K562 (cell line): ENCODE results near the gene C1orf105. TPM values are rescaled to one million over a fixed set of nuclear protein-coding genes. Genes with fewer than 3 reads are reported as not detected.

Source experiments
- ATAC-seq: fragments of 200-7000 bp; cut with Tn5 transposase; 3 replicates; pipeline ENCODE4 v1.9.1; 2020; ENCODE audit warnings: moderate library complexity
- BruUV-seq: library from RNA; stranded (reverse); fragments of 400-500 nt; replicated peaks from 2 replicates; lab custom pipeline; 2021; lab: Mats Ljungman, UMichigan
- CTCF ChIA-PET: fragments of 300-600 bp; formaldehyde crosslinking; extraction: SDS; loops from one replicate; lab custom pipeline; 2021; ENCODE audit warnings: low intra/inter-chr PET ratio; lab: Yijun Ruan, JAX
- POLR2A ChIA-PET: fragments of 300-600, 350-650 bp; sonication (Branson Sonifier 250); formaldehyde crosslinking; extraction: SDS; loops from one replicate; lab custom pipeline; 2021; ENCODE audit warnings: antibody characterized with exemption, inconsistent platforms; lab: Yijun Ruan, JAX
- DNase-seq, 4 experiments: peaks; one replicate each; pipeline versions ENCODE4 v3.0.0 to v3.0.0-alpha.2; 2011 to 2018; ENCODE audit warnings: low spot score in 3 of 4, mixed read lengths in 3 of 4; ENCODE audit errors: extremely low read depth in 1 of 4
- FAIRE-seq: peaks from 2 replicates; lab custom pipeline; 2011; peaks lifted over from hg19 to GRCh38; lab: Jason Lieb, UNC
- H2AFZ ChIP-seq: 2 replicates; pipeline ENCODE4 v1.6.0; 2011; ENCODE audit warnings: low read depth, low read length, control low read depth, inconsistent platforms
- H3K27ac ChIP-seq: fragments of 200-600 bp; 3 replicates; pipeline ENCODE4 v1.8.0; 2011; ENCODE audit warnings: low read depth, mild to moderate bottlenecking, control low read depth, inconsistent platforms, low read length, moderate library complexity, mixed read lengths; ENCODE audit errors: extremely low read depth
- H3K27me3 ChIP-seq, 2 experiments: fragments of 300-600 bp in 1 of 2; 2 replicates in 1 of 2; 3 replicates in 1 of 2; pipeline versions ENCODE4 v1.6.0 to v1.8.0; 2011; ENCODE audit warnings: inconsistent platforms in 2 of 2, low read length in 2 of 2, mild to moderate bottlenecking in 1 of 2, mixed read lengths in 1 of 2, moderate library complexity in 1 of 2; ENCODE audit not compliant: control insufficient read depth in 2 of 2, insufficient read depth in 2 of 2
- H3K36me3 ChIP-seq: fragments of 300-600 bp; 3 replicates; pipeline ENCODE4 v1.8.0; 2011; ENCODE audit warnings: mild to moderate bottlenecking, low read length, inconsistent platforms; ENCODE audit not compliant: control insufficient read depth, insufficient read depth
- H3K4me1 ChIP-seq, 2 experiments: fragments of 200-600 bp in 1 of 2; replicated peaks in 1 of 2; 2 replicates in 1 of 2; 3 replicates in 1 of 2; pipeline versions ENCODE4 v1.5.1 to v1.8.0; 2011; ENCODE audit warnings: inconsistent platforms in 2 of 2, low read length in 2 of 2, mild to moderate bottlenecking in 1 of 2, mixed read lengths in 1 of 2, moderate library complexity in 1 of 2; ENCODE audit not compliant: control insufficient read depth in 2 of 2, insufficient read depth in 2 of 2
- H3K4me2 ChIP-seq: 2 replicates; pipeline ENCODE4 v1.6.1; 2011; ENCODE audit warnings: low read length, control low read depth, inconsistent platforms, mixed read lengths; ENCODE audit not compliant: insufficient read depth
- H3K4me3 ChIP-seq: fragments of 200-600 bp; sonication (generic), shearing (Covaris generic); 2 replicates; pipeline ENCODE4 v1.5.1; 2016; ENCODE audit warnings: control low read depth, inconsistent platforms
- H3K79me2 ChIP-seq: fragments of 200-600 bp; 3 replicates; pipeline ENCODE4 v1.8.0; 2011; ENCODE audit warnings: low read length, inconsistent platforms; ENCODE audit not compliant: control insufficient read depth, insufficient read depth
- H3K9ac ChIP-seq, 2 experiments: 2 replicates each; pipeline versions ENCODE4 v1.6.0 to v1.6.1; 2011; ENCODE audit warnings: low read depth in 2 of 2, low read length in 2 of 2, control low read depth in 1 of 2, inconsistent platforms in 1 of 2, mild to moderate bottlenecking in 1 of 2, mixed read lengths in 1 of 2; ENCODE audit not compliant: insufficient read depth in 1 of 2
- H3K9me1 ChIP-seq: one replicate; pipeline ENCODE4 v1.6.0; 2011; ENCODE audit warnings: inconsistent platforms, mild to moderate bottlenecking, low read length, moderate library complexity; ENCODE audit not compliant: control insufficient read depth, insufficient read depth
- H3K9me3 ChIP-seq: replicated peaks from 2 replicates; pipeline ENCODE4 v1.5.1; 2011; ENCODE audit warnings: low read depth, low read length, inconsistent platforms; ENCODE audit not compliant: control insufficient read depth, insufficient read depth
- H4K20me1 ChIP-seq: replicated peaks from 2 replicates; pipeline ENCODE4 v1.6.1; 2011; ENCODE audit warnings: low read length, inconsistent platforms, mixed read lengths; ENCODE audit not compliant: control insufficient read depth, insufficient read depth
- ARHGAP35 ChIP-seq: fragments of 450-650 bp; IDR thresholded peaks from 2 replicates; pipeline ENCODE4 v1.6.1; 2018; ENCODE audit not compliant: partially characterized antibody
- BCL6 ChIP-seq: fragments of 250-450 bp; sonication (Bioruptor Pico); IDR thresholded peaks from 2 replicates; pipeline ENCODE4 v1.4.0; 2020
- DEAF1 ChIP-seq: fragments of 450-650 bp; formaldehyde crosslinking; IDR thresholded peaks from 2 replicates; pipeline ENCODE4 v1.4.0; 2020; ENCODE audit warnings: mild to moderate bottlenecking, moderate library complexity
- E2F4 ChIP-seq: sonication (generic); formaldehyde crosslinking; IDR thresholded peaks from 2 replicates; pipeline ENCODE4 v1.8.0; 2022; ENCODE audit warnings: mild to moderate bottlenecking, low read depth, missing genetic modification reagents
- E4F1 ChIP-seq: fragments of 250-450 bp; sonication (Bioruptor Pico); IDR thresholded peaks from 2 replicates; pipeline ENCODE4 v1.5.0; 2021; ENCODE audit warnings: mild to moderate bottlenecking, borderline replicate concordance
- ERF ChIP-seq: fragments of 450-650 bp; formaldehyde crosslinking; IDR thresholded peaks from 2 replicates; pipeline ENCODE4 v1.4.0; 2020; ENCODE audit warnings: mild to moderate bottlenecking, mixed read lengths
- FOXA1 ChIP-seq: fragments of 450-650 bp; IDR thresholded peaks from 2 replicates; pipeline ENCODE4 v1.6.1; 2016; ENCODE audit warnings: mild to moderate bottlenecking, borderline replicate concordance
- MXD1 ChIP-seq: fragments of 250-450 bp; sonication (Bioruptor Pico); IDR thresholded peaks from 2 replicates; pipeline ENCODE4 v1.8.0; 2021; ENCODE audit warnings: borderline replicate concordance, mild to moderate bottlenecking, moderate library complexity; ENCODE audit not compliant: poor library complexity, severe bottlenecking
- NBN ChIP-seq: fragments of 450-650 bp; IDR thresholded peaks from 2 replicates; pipeline ENCODE4 v1.6.1; 2016; ENCODE audit warnings: low read depth, mild to moderate bottlenecking
- NFE2L1 ChIP-seq: fragments of 450-650 bp; IDR thresholded peaks from 2 replicates; pipeline ENCODE4 v1.6.1; 2016; ENCODE audit warnings: missing genetic modification characterization, low read depth, mild to moderate bottlenecking, missing compliant biosample characterization, moderate library complexity, borderline replicate concordance
- PKNOX1 ChIP-seq: fragments of 450-650 bp; IDR thresholded peaks from 2 replicates; pipeline ENCODE4 v1.6.1; 2016
- PPARD ChIP-seq: fragments of 250-450 bp; sonication (Bioruptor Pico); IDR thresholded peaks from 2 replicates; pipeline ENCODE4 v1.8.0; 2022; ENCODE audit warnings: inconsistent platforms, mild to moderate bottlenecking, moderate library complexity
- SMAD1 ChIP-seq: fragments of 150-350 bp; IDR thresholded peaks from 2 replicates; pipeline ENCODE4 v1.6.1; 2014; ENCODE audit warnings: low read length, low read depth; ENCODE audit not compliant: partially characterized antibody
- ZNF280A ChIP-seq: fragments of 450-650 bp; IDR thresholded peaks from 2 replicates; pipeline ENCODE4 v1.6.1; 2018; ENCODE audit warnings: mild to moderate bottlenecking, low read depth; ENCODE audit not compliant: partially characterized antibody
- in situ Hi-C: fragments of 300-500 bp; cut with MboI; formaldehyde crosslinking; loops from 4 replicates; pipeline ENCODE4 v1.15.0; 2018; ENCODE audit warnings: inconsistent platforms, mixed read lengths
- intact Hi-C: fragments of 100-400 bp; cut with micrococcal nuclease; formaldehyde crosslinking; loops from 2 replicates; pipeline ENCODE4 v1.14.2; 2022
- polyA plus RNA-seq, 8 experiments: library from polyadenylated mRNA; depleted of rRNA in 4 of 8; stranded (reverse) in 5 of 8; unstranded in 3 of 8; fragments of >200 nt; fragmentation: Nextera tagmentation in 2 of 8; fragmentation: Illumina TruSeq in 1 of 8; extraction: Ambion mirVana in 2 of 8; extraction: Trizol in 1 of 8; gene quantifications; 2 replicates each; pipeline versions ENCODE4 v1.2.1 to v1.2.3, GENCODE V29; 2011 to 2014; ENCODE audit warnings: inconsistent platforms in 1 of 8, missing spikeins in 1 of 8
- total RNA-seq, 7 experiments: library from RNA; depleted of rRNA in 6 of 7; stranded (reverse); fragments of >200 nt in 6 of 7; fragmentation: Illumina TruSeq in 2 of 7; extraction: Trizol in 2 of 7; gene quantifications; 2 replicates each; pipeline versions ENCODE4 v1.2.1 to v1.2.3, GENCODE V29; 2011 to 2021; ENCODE audit warnings: low replicate concordance in 1 of 7

C1orf105 gene
- total and polyA plus RNA-seq, 9 of the 15 experiments (the other 6 are each of a cell fraction or from before 2014, with no cell fraction given) = 0.08 TPM; not detected in 8

- H2AFZ ChIP-seq = no peak overlapping the region
- no peak for FAIRE-seq
- ATAC-seq = no peak
Measured at GRCh38 chr1:172483448-172483847, 63.0 kb downstream of the C1orf105 start.

More at GRCh38 chr1:172483448-172483847, 63.0 kb downstream of the C1orf105 start:
- Histone ChIP-seq H3K4me3 (no peak overlapping the region), H3K36me3 (no peaks in the 10 kb centered on the region), H4K20me1 (no peaks in the 10 kb centered on the region), H3K4me1 (peaks cover 6 to 17% of the 10 kb centered on the region in 2 experiments), H3K27ac (no peak overlapping the region), H3K4me2 (no peak overlapping the region), H3K9me3 (no peaks in the 10 kb centered on the region), H3K27me3 (no peaks in the 10 kb centered on the region), H3K9me1 (no peaks in the 10 kb centered on the region), H3K79me2 (no peaks in the 10 kb centered on the region), H3K9ac (no peak overlapping the region)
- CTCF ChIA-PET = no interaction called here
- intact Hi-C loops = no loop called here
- no TSS peak for BruUV-seq
- POLR2A ChIA-PET = interaction anchor here (0.8 kb wide), 1 partner anchor 1792 kb away, joined by 3 read pairs; no protein-coding TSS in a partner anchor
- no peak for TF ChIP-seq ERF
- TF ChIP-seq DEAF1 (CRISPR knock-in tag) = no peak
- TF ChIP-seq MXD1 (CRISPR knock-in tag) = no peak
- TF ChIP-seq E2F4 (CRISPR knock-in tag) = no peak
- TF ChIP-seq NFE2L1 (tag) = no peak
- no peak for TF ChIP-seq E4F1
- no peak for TF ChIP-seq PPARD (CRISPR knock-in tag)
- no peak for TF ChIP-seq BCL6 (CRISPR knock-in tag)
- no peak for TF ChIP-seq SMAD1
- no peak for TF ChIP-seq FOXA1
- no peak for TF ChIP-seq PKNOX1
- TF ChIP-seq NBN = no peak
- no peak for TF ChIP-seq ZNF280A
- no peak for TF ChIP-seq ARHGAP35
- in situ Hi-C loops = no loop called here
- DNase-seq = no peak
